ENCODE results near the gene SOCS6. TPM values are rescaled to one million over a fixed set of nuclear protein-coding genes. Genes with fewer than 3 reads are reported as not detected.

The SOCS6 gene
- total RNA-seq, 3 donors from 2014 or later, result 17.9 to 32.9 (median 20.6) TPM

- no peaks in the 10 kb centered on the region for H3K27me3 ChIP-seq
- peak overlapping the region; percentile 88 to 95 for H3K27ac ChIP-seq
- H3K4me1 ChIP-seq, result peaks cover 7% of the 10 kb centered on the region in 2 donors
- no peaks in the 10 kb centered on the region for H3K36me3 ChIP-seq
- peak overlapping the region; percentile 73 to 93 (median 75) for H3K4me3 ChIP-seq
- DNase-seq (ENCODE audit: low spot score in 2 of 2), result peak in 1 of 2 donors; percentile 53
- intact Hi-C loops (cut with DNase I; ENCODE audit: low total_unique reads), result loop anchor here (5.0 kb wide), 1 partner anchor 1366 kb away; no protein-coding TSS in a partner anchor
- no peak for TF ChIP-seq POLR2AphosphoS5 (IDR thresholded peaks at IDR 0.05)
- TF ChIP-seq CTCF (IDR thresholded peaks at IDR 0.05), result no peak
- TF ChIP-seq POLR2A (IDR thresholded peaks at IDR 0.05), result no peak
- H3K9me3 ChIP-seq, result no peaks in the 10 kb centered on the region
These were observed 534 bp upstream of the SOCS6 start for GRCh38 chr18:70288171-70288850.

- DNase-seq (ENCODE audit: low spot score in 2 of 2), result no peak
- no peaks in the 10 kb centered on the region for H3K27me3 ChIP-seq
- H3K4me3 ChIP-seq, result peak overlapping the region; percentile 73 to 93 (median 75)
- H3K36me3 ChIP-seq, result no peaks in the 10 kb centered on the region
- peaks cover 7% of the 10 kb centered on the region in 2 donors for H3K4me1 ChIP-seq
- no peaks in the 10 kb centered on the region for H3K9me3 ChIP-seq
- intact Hi-C loops (cut with DNase I; ENCODE audit: low total_unique reads), result loop anchor here (5.0 kb wide), 1 partner anchor 1367 kb away; no protein-coding TSS in a partner anchor
- peak overlapping the region; percentile 88 to 95 for H3K27ac ChIP-seq
- TF ChIP-seq POLR2AphosphoS5 (IDR thresholded peaks at IDR 0.05) (no peak), POLR2A (IDR thresholded peaks at IDR 0.05) (no peak)
These were observed 787 bp downstream of the SOCS6 start for GRCh38 chr18:70289351-70290312.

GRCh38 chr18:70290482-70291294, 1.8 kb downstream of the SOCS6 start:
- Histone ChIP-seq H3K27ac (peak overlapping the region in 1 of 2 donors; percentile 95), H3K27me3 (no peaks in the 10 kb centered on the region), H3K4me3 (peak overlapping the region; percentile 73 to 93 (median 75)), H3K4me1 (peaks cover 7% of the 10 kb centered on the region in 2 donors), H3K36me3 (no peaks in the 10 kb centered on the region), H3K9me3 (no peaks in the 10 kb centered on the region)
- TF ChIP-seq POLR2A (IDR thresholded peaks at IDR 0.05), result no peak
- TF ChIP-seq POLR2AphosphoS5 (IDR thresholded peaks at IDR 0.05), result no peak
- no peak for TF ChIP-seq CTCF (IDR thresholded peaks at IDR 0.05)
- intact Hi-C loops (cut with DNase I; ENCODE audit: low total_unique reads), result no loop called here
- no peak for DNase-seq (ENCODE audit: low spot score in 2 of 2)

DNA sequence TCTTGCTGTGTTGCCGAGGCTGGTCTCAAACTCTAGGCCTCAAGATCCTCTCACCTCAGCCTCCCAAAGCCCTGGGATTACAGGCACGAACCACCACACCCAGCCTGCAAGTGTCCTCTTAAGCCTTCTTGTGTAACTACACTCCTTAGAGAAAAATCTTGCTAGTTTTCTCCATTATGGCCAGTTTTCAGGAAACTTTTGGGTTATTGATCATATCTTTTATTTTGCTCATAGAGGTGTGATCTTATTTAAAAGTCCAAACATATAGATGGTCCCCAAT, 2.4 kb downstream of the SOCS6 start:
- H3K4me1 ChIP-seq, result peaks cover 7% of the 10 kb centered on the region in 2 donors
- H3K4me3 ChIP-seq, result peak overlapping the region in 1 of 3 donors; percentile 93
- H3K27me3 ChIP-seq, result no peaks in the 10 kb centered on the region
- no peak for TF ChIP-seq POLR2AphosphoS5 (IDR thresholded peaks at IDR 0.05)
- TF ChIP-seq CTCF (IDR thresholded peaks at IDR 0.05), result no peak
- TF ChIP-seq POLR2A (IDR thresholded peaks at IDR 0.05), result no peak
- no peak for DNase-seq (ENCODE audit: low spot score in 2 of 2)
- intact Hi-C loops (cut with DNase I; ENCODE audit: low total_unique reads), result no loop called here
- H3K9me3 ChIP-seq, result no peaks in the 10 kb centered on the region
- no peaks in the 10 kb centered on the region for H3K36me3 ChIP-seq
- H3K27ac ChIP-seq, result no peak overlapping the region

DNA sequence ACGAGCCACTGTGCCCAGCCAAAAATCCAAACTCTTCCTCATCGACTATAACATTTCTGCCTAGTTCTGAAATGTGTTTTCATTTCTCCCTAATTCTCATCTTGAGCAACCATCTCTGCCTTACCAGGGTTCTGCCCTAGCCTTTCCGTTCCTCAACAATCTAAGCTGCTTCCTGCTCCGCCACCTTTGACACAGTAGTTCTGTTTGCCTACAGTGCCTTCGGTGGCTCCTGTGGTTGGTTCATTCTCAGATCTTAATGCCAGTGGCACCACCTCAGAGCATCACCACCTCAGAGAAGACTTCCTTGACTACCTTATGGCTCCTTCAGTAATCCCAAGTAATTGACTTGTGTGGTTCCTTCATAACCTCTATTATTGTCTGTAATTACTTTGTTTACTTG, 3.8 kb downstream of the SOCS6 start:
- Histone ChIP-seq H3K4me1 (peaks cover 7% of the 10 kb centered on the region in 2 donors), H3K27ac (no peak overlapping the region), H3K4me3 (no peak overlapping the region), H3K9me3 (no peaks in the 10 kb centered on the region), H3K36me3 (no peaks in the 10 kb centered on the region), H3K27me3 (no peaks in the 10 kb centered on the region)
- intact Hi-C loops (cut with DNase I; ENCODE audit: low total_unique reads), result no loop called here
- TF ChIP-seq POLR2A (IDR thresholded peaks at IDR 0.05) (no peak), CTCF (IDR thresholded peaks at IDR 0.05) (no peak), POLR2AphosphoS5 (IDR thresholded peaks at IDR 0.05) (no peak)
- DNase-seq (ENCODE audit: low spot score in 2 of 2), result no peak

Data from breast epithelium (tissue), 4 donors.